GM12891 (cell line): ENCODE results near the gene OXTR.

Experiments
- DNase-seq: peaks from one replicate; pipeline ENCODE4 v3.0.0; 2011; ENCODE audit warnings: low spot score; ENCODE audit not compliant: insufficient read length
- FAIRE-seq: peaks from 2 replicates; lab custom pipeline; 2011; peaks lifted over from hg19 to GRCh38; lab: Jason Lieb, UNC
- PAX5 ChIP-seq: IDR thresholded peaks from 2 replicates; pipeline ENCODE4 v1.6.1; 2011; ENCODE audit warnings: low read length, moderate library complexity, mild to moderate bottlenecking; ENCODE audit not compliant: insufficient read depth, severe bottlenecking
- POLR2A ChIP-seq: IDR thresholded peaks from 2 replicates; pipeline ENCODE4 v1.6.1; 2011; ENCODE audit warnings: low read depth, low read length, control low read depth
- POLR2AphosphoS5 ChIP-seq: IDR thresholded peaks from 2 replicates; pipeline ENCODE4 v1.6.1; 2011; ENCODE audit warnings: low read depth, low read length, control low read depth
- POU2F2 ChIP-seq: IDR thresholded peaks from 2 replicates; pipeline ENCODE4 v1.6.1; 2011; ENCODE audit warnings: low read depth, mild to moderate bottlenecking, control low read depth, low read length, moderate library complexity
- SPI1 ChIP-seq: IDR thresholded peaks from 2 replicates; pipeline ENCODE4 v1.6.1; 2011; ENCODE audit warnings: low read depth, low read length, control low read depth
- TAF1 ChIP-seq: IDR thresholded peaks from 2 replicates; pipeline ENCODE4 v1.6.1; 2011; ENCODE audit warnings: low read depth, low read length, control low read depth

OXTR gene

GRCh38 chr3:8760091-8760490 lies 9.3 kb downstream of the OXTR start:
- FAIRE-seq, result no peak
- TF ChIP-seq SPI1 (no peak), POU2F2 (no peak), POLR2AphosphoS5 (no peak), POLR2A (no peak), TAF1 (no peak), PAX5 (no peak)
- no peak for DNase-seq

DNA sequence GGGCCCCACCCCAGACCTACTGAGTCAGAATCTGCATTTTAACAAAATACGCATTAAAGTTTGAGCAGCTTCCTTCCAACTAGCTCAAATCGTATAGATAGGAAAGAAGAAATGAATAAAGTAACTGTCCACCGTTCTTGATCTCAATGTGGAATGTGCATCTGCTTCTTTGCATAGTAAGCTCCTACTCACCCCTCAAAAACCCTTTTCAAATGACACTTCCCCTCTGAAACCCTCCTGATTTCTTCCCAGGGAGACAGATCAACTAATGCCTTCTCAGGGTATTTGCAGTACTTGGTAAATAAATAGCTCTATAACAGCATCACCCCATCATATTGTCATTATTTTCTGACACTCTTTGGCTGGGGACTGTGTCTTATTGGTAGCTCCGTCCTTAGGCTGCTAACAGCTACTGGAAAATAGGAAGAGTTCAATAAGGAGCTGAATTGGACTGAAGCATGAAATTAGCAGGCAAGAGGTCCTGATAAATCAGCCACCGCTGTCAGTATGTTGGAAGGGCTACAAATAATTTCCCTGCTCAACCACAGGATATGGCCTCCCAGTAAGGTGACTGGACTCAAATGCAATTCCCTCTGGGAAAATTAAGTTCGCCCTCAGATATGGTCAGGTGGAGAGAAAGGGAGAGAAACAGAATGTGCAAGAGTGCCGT lies 10.2 kb downstream of the OXTR start:
- no peak for FAIRE-seq
- DNase-seq, result no peak
- TF ChIP-seq SPI1 (no peak), POLR2AphosphoS5 (no peak), POLR2A (no peak), PAX5 (no peak), TAF1 (no peak), POU2F2 (no peak)

DNA sequence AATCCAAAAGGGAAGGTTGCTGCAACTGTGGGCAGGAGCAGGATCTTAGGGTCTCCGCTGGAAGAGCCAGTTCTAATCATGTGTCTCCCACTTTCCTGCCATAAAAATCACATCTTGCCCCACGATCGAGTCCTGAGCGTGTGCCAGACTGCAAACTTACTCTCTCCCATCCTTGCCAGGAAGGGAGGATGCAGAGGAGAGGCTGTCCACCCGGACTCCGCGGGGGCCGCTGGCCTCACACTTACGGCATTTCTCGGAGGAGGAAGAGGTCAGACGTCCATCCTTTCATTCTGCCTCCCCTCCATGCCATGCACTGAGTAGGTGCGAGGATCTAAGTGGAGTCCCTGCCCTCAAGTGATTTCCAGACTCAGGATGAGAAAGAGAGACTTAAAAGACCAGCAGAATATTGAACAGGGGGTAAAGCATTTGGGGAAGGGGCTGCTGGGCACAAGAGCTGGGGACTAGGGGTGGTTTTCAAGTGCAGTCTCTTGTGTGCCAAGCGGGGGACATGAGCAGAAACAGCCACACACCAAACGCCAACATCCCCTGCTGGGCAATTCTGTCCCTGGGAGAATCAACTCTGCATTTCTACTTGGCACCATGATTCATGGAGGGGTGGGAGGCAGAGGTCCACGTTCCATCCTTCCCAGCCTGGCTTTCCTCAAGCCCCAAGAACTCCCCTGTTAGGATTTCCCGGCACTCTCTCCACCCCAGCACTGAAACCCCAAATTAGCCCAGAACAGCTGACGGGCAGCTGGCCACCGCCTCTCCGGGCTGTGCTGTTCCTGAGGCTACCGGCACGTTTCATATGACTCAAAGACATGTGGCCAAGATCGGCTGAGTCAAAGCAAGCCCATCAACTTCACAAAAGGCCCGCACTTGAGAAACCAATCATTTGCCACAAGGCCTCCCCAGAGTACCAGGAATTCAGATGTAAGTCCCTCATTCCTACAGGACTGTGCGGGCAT lies 11.6 kb downstream of the OXTR start:
- DNase-seq (no peak), FAIRE-seq (no peak)
- TF ChIP-seq POLR2AphosphoS5 (no peak), PAX5 (no peak), SPI1 (no peak), TAF1 (no peak), POLR2A (no peak), POU2F2 (no peak)

GRCh38 chr3:8756671-8757070 lies 12.7 kb downstream of the OXTR start:
- no peak for TF ChIP-seq PAX5
- TF ChIP-seq POLR2A, result no peak
- FAIRE-seq, result no peak

GRCh38 chr3:8755564-8756237 lies 13.7 kb downstream of the OXTR start:
- TF ChIP-seq SPI1 (no peak), TAF1 (no peak), POU2F2 (no peak), POLR2AphosphoS5 (no peak), POLR2A (no peak), PAX5 (no peak)
- no peak for FAIRE-seq
- DNase-seq, result no peak

More at GRCh38 chr3:8756671-8757070, 12.7 kb downstream of the OXTR start:
- no peak for DNase-seq

GRCh38 chr3:8755097-8755496 lies 14.3 kb downstream of the OXTR start:
- FAIRE-seq, result no peak
- no peak for TF ChIP-seq POLR2A
- no peak for DNase-seq

GRCh38 chr3:8752832-8753231 lies 16.6 kb downstream of the OXTR start:
- DNase-seq (no peak), FAIRE-seq (no peak)
- TF ChIP-seq POLR2A, result no peak
- TF ChIP-seq POLR2AphosphoS5, result no peak
- no peak for TF ChIP-seq TAF1
- no peak for TF ChIP-seq POU2F2
- no peak for TF ChIP-seq PAX5
- TF ChIP-seq SPI1, result no peak

GRCh38 chr3:8749316-8749715 lies 20.1 kb downstream of the OXTR start:
- no peak for FAIRE-seq
- DNase-seq, result no peak
- TF ChIP-seq PAX5 (no peak), POU2F2 (no peak), SPI1 (no peak), POLR2A (no peak), TAF1 (no peak), POLR2AphosphoS5 (no peak)

- FAIRE-seq (no peak), DNase-seq (no peak)
- TF ChIP-seq PAX5, result no peak
- TF ChIP-seq SPI1, result no peak
- no peak for TF ChIP-seq TAF1
- no peak for TF ChIP-seq POU2F2
- TF ChIP-seq POLR2AphosphoS5, result no peak
- no peak for TF ChIP-seq POLR2A
Measured at GRCh38 chr3:8746780-8747345, 22.6 kb downstream of the OXTR start.
